Dedifferentiated amniotic fluid mesenchymal stem cell (primary cell): ENCODE results near the gene C2orf80.
A peak's percentile ranks its signal among the peaks of the same experiment; 100 is the strongest.
"Not testable (repeated sequence)": the region's sequence is repeated elsewhere in the genome, so short reads cannot be mapped to it uniquely, and the experiment has no call there.

Experiments used
- DNase-seq: peaks from one replicate; pipeline ENCODE4 v3.0.0-alpha.2; 2016; ENCODE audit errors: extremely low spot score

The C2orf80 gene

DNA sequence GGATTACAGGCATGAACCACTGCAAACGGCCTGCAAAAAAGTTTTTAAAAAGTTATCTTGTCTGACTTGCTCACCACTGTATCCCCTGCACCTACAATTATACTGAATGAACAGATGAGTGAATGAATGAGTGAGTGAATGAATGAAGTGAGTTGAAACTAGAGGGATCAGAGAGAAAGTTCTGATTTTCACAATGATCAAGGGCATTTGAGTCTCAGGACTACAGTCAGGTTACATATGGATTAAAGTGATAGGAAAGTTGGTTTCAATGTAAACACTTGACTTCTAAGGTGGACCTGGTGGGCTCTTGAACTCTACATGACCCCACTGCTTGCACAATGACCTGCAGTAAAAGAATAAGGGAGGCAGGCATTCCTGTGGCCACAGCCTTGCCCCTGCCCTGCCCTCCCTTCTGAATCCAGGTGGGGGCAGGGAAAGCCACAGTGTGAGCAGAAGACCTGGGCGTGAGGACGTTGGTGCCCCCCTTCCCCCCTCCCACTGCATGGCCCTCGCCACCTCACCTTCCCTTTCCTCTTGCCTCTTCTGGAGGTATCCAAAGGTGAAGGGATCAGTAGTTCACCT, 10.7 kb downstream of the C2orf80 start:
- no peak for DNase-seq

DNA sequence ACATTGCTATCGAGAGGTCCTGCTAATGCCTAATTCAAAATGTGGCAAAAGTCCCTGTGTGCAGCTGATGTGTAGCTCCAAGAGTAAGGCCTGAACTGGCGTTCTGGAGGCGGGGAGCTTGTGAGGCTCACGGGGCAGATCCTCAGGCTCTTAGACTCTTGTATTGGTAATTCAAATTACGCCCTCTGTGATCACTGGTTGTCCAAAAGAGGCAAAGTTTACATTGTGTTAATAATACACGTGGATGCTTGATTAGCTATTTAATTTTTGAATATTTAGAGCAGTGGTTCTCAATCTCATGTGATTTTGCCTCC, 14.0 kb downstream of the C2orf80 start:
- DNase-seq, result no peak

DNA sequence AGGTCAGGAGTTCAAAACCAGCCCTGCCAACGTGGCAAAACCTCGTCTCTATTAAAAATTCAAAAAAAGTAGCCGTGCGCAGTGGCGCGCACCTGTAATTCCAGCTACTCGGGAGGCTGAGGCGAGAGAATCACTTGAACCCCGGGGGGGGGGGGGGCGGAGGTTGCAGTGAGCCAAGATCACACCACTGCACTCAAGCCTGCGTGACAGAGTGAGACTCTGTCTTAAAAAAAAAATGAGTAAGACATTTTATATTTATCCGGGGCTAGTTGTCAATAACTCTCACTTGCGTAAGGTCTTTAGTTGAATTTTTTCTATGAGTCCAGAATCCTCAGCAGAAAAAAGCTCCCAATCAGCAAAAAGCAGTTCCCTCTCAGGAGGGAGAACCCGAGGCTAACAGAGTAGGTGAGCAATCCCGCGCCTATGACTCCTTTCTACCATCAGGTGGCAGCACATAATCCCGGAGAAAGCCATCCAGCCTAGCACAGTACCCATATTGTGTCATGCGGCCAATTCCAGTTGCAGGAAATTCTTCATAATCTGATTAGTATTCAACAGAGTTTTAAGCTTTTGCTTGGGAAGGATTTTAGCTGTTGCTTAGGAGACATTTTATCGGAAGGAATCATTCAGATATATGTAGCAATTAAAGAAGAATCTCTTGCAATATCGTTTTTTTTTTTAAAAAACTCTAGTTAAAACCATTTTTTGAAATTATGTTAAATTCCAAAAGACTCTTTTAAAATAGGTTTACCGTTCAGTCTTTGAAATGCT, 14.6 kb downstream of the C2orf80 start:
- DNase-seq, result peak; percentile 88

DNA sequence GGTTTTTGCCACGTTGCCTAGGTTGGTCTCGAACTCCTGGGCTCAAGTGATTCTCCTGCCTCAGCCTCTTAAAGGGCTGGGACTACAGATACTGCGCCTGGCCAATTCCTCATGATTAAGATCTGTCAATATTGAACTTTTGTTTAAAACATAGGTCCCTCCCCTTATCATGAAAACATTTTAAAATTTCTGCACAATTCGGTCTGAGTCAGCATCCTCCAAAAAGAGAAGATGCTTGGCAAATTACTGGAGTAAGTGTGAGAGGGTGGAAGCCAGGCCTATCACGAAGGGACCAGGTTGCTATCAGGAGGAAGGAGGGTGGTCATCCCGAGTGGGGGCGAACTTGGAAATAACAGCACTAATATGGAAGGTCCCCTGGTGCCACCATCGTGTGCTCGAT, 15.7 kb downstream of the C2orf80 start:
- DNase-seq, result no peak

DNA sequence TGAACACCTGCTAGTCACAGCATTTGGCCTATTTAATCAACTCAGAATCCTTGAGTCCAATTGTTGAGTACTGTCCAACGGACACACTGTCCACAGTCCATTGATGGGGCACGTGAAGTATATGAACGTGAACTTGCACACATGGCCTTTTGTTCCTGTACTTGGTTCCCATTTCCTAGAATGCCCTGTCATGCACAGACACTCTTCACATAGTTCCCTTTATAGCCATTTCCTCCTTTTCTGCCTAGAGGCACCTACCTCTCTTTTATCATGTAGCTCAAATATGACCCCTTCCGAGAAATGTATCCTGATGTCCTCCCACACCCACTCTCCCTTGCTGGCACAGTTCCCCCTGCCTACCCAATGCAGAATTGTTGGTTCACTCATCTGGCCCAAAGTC, 17.7 kb downstream of the C2orf80 start:
- DNase-seq, result no peak

DNA sequence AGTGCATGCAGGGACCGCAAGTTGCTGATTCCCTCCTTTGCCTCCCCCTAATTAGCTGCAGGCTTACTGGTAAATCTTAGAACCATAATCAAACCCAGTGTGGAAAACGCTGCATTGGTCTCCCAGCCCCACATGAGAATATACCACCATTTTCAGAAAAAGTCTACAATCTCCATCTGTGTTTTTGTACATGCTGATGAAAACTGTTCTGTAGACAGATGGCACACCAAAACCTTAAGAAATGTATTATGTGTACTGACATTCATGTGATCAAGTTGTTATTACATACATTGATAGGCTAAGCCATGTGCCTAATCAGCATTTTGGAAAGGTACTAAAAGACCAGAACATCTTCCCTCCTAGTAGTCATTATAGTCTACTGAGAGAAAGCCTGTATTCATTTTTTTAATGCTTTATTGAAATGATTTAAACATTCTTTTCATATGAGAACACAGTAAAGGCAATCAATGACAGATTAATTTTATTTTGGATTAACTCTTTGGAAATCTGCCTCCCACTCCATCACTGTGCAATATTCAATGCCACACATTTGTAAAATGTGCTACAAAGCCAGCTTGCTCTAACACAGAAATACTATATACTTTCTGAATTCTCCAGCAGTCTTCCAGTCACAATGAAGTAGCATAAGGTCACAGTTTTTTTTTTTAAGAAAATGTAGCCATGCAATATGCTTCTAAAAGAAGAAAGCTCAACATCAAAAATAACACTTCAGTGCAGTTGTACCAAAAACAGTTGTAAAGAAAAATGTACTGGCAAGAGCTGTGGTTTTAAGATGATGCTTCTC, 24.7 kb downstream of the C2orf80 start:
- DNase-seq, result no peak

DNA sequence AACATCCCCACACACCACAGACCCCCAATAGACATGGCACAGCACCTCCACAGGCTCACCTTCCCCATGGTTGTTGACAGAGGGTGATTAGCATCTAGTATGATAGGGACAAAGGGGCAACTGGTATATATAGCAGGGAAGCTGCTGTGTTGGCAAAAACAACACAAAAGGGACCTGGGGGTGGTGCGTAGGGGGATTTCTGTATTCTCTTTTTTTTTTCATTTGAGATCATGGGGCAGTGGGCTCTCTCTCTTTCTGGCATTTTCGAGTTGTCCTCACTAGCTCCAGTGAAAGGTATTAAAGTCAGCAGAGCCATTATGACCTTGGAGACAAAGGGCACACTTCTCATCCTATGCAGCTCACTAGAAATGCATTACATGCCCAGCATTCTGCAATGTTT, 26.3 kb downstream of the C2orf80 start, which contains the start of gene CRYGA:
CRYGA (minus strand) TSS at position 101 of the 400 bp plus-strand sequence; CDS start at position 68, 33 bp downstream.
- no peak for DNase-seq

DNA sequence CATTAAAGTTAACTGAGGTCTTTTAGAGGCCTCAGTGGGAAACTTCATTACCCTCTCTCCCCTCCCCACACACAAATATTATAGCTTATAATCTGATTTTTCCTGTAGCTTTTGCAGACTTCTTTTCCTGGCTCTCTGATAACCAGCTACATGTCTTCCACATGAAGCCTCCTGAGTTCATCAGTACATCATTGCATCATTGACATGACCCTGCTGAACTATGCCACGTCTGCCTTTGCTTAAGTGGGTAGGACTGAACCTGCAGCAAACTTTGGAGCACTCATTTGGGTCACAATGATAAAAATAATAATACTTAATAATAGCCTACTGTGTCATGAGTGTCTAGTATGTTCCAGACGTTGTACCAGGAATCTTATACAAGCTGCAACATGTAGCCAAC, 33.4 kb downstream of the C2orf80 start:
- no peak for DNase-seq

DNA sequence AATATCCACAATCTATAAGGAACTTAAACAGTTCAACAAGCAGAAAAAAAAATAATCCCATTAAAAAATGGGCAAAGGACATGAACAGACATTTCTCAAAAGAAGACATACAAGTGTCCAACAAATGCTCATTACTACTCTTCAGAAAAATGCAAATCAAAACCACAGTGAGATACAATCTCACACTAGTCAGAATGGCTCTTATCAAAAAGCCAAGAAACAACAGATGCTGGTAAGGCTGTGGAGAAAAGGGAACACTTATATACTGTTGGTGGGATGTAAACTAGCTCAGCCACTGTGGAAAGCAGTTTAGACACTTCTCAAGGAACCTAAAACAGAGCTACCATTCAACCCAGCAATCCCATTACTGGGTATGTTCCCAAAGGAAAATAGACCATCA, 36.7 kb downstream of the C2orf80 start:
- DNase-seq, result no peak

DNA sequence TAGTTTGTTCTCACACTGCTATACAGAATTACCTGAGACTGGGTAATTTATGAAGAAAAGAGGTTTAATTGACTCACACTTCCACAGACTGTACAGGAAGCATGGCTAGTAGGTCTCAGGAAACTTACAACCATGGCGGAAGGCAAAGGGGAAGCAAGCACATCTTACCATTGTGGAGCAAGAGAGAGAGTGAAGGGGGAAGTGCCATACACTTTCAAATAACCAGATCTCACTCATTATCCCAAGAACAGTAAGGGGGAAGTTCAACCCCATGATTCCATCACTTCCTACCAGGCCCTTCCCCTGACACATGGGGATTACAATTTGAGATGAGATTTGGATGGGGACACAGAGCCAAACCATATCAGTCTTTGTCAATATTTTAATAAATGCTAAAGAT, 38.9 kb downstream of the C2orf80 start:
- DNase-seq, result no peak

DNA sequence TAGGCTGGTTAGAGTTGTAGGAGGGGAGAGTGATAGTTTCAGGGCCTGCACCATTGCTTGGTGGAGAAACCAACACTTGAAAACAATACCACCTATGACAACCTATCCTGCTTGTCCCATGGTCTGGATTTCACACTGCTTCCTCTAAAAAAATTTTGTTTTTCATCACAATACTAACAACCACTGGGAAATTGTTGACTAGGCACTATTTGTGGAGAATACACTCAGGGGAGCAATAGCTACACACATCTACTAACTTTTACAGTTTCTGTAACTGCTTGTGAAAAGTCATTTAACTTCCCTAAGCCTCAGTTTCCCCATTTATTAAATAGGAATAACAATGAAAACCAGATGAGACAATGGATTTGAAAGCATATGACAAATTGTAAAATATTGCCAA, 39.7 kb downstream of the C2orf80 start:
- DNase-seq, result no peak

DNA sequence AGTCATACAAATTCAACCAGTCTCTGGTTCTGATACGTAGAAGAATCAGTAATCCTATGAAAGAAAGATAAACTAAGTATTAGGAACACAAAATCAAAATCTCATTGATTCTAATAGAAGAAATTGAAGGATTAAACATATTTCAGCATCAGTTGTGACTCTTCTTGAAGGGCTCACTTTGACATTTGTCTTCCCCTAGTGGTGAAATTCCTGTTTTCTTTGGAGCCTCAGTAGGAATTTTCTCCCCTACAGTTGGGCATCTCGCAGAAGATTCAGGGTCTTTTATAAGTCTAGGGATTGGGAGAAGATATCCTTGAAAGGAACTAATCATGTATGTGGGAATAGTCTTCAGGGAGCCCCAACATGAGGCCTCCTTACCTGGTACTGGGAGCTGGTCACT, 41.0 kb downstream of the C2orf80 start:
- no peak for DNase-seq

DNA sequence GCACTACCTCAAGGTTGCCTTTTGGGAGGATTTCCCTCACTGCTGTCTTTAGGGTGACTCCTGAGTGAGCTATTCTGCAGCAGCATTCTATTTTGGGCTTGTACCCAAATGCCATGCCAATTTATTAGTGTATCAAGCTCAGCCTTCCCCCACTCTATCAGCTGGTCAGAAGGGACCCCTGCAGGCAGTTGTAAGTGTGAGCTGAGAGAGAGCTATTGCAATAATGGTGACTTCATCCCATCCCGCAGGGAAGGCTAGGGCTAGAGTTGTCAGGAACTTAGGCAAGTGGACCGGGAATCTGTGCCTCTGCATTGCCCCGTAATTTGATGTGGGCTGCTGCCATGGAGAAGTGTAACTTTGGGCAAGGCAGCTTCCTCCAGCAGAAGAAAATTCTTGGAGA, 42.1 kb downstream of the C2orf80 start:
- no peak for DNase-seq

DNA sequence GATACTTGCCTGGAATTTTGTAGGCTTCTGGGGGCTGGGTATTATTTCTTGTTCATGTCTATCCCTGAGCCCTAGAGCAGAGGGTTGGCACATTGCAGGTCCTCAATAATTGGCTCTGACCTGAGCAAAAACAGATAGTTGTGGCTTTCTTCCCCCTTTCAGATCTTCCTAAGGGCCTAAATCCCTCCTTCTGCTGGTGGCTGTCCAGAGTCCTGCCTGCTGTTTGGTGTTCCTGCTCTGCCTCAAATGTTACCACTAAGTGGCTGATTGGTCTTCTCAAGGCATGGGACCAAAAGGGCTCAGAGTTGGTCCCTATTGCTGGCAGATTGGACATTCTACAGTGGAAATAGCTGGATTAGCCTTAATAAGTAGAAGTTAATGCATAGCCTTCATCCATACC, 42.8 kb downstream of the C2orf80 start:
- no peak for DNase-seq

DNA sequence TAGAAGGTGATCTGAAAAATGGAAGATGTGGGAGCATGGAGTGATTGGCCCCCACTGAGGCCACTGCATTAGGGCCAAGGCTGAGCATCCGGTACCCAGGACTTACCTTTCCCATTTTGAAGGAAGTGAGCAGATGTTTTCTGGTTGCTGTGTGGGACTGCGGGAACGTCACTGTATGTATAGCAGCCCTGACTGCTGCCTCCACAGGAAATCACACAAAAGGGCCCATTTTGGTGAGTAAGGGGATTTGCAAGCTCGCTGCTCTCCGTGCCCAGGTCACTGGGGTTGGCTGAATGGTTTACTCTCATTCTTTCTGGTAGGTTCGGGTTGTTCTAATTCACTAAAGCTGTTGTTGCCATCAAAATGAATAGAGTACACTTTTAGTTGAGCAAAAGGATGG, 43.8 kb downstream of the C2orf80 start, which contains the start of gene CRYGB:
CRYGB (minus strand) TSS at position 153 of the 400 bp plus-strand sequence; CDS start at position 115, 38 bp downstream.
- DNase-seq, result no peak

DNA sequence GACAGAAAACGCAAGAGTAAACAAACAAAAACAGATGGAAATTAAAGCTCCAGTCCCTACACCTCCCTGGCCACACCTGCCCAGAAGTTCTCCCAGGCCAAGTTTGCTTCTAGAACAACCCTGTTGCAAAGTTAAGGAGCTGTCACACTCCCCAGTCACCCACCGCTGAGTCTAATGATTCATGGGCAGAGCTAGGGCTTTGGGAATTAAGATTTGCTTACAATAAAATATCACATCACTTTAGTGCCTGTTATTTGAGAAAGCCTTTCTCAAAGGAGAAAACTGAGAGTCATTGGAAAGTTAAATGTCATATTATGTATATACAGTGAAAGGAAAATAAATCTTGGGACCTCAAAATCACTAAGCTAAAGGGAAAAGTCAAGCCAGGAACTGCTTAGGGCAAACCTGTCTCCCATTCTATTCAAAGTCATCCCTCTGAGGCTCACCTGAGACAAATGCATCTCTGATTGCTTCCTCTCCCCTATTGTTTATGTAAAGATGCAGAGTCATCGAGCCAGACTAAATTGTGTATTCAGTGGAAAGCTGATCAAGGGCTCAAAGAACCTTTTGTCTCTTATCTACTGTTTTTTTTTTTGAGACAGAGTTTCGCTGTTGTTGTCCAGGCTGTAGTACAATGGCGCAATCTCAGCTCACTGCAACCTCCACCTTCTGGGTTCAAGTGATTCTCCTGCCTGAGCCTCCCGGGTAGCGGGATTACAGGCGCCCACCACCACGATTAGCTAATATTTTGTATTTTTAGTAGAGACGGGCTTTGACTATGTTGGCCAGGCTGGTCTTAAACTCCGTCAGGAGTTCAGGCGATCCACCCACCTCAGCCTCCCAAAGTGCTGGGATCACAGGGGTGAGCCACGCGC, 46.7 kb downstream of the C2orf80 start:
- no peak for DNase-seq

DNA sequence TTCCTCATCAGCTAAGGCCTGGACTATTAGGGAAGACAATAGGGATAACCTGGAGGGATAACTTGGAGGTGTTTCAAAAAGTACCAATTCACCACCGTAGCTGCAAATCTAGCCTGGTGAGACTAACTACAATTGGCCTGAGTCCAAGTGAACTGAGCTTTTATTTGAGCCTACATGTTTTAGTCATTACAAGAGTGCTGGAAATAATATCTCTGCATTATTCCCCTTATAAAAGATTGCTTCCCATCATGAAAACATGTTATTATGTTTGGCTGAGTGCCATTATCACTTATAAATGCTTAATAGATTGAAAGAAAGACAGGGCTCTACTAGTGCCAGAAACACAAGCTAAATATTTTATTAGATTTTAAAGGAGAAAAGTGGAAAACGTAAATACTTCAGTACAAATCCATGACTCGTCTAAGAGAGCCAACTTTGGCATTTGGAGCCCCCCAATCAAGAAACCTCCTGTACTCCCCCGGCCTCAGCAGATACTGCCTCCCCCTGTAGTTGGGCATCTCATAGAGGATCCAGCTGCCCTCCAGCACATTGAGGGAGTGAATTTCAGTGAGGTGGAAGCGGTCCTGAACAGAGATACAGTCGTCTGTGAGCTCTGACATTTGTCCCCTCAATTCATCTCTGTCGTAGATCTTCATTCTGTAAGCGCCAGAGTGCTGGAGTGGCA, 47.4 kb downstream of the C2orf80 start:
- DNase-seq, result no peak

DNA sequence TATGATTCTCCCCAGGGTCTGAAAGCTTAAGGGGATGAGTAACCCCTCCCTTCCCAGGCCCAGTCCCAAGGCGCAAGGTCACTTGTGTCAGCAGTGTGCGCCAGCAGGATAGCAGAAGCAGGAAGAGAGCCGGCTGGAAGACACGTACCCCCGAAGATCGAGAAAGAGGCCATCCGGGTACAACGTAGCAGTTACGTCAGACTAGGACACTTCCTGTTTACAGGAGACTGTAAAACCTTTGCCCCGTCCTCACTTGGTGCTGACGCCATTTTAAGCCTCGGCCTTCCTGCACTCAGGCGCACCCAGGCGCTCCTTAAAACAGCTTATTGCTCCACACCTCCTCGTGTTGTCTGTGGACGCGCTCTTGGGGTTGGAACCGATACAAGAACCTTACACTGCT, 50.4 kb downstream of the C2orf80 start:
- DNase-seq, result no peak

DNA sequence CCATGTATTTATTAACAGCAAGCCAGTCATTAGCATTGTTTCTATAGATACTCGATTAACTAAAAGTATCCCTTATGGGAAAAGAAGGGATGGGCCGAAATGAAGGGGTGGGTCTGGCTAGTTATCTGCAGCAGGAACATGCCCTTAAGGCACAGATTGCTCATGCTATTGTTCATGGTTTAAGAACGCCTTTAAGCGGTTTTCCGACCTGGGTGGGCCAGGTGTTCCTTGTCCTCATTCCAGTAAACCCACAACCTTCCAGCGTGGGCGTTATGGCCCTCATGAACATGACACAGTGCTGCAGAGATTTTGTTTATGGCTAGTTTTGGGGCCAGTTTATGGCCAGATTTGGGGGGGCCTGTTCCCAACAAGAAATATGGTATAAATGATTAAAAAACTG, 51.5 kb downstream of the C2orf80 start:
- not testable (repeated sequence) for DNase-seq

DNA sequence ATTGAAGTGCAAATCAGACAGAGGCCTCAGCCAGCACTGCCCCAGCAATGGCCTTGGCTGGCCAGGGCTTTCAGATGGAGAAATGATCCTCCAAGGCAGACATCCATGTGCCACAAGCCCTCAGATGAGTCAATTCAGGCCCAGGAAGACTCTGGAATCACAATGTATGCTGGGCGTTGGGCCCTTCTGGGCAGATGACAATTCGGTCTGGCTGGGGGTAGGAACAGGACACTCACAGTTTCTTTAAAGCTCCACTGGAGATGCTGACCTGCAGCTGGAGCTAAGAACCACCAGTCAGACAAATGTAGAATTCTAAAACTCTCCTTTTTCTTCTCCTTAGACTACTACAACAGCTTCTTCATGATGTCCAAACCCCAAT, 53.1 kb downstream of the C2orf80 start:
- DNase-seq, result no peak
